ENCODE measurements around the gene PRKG1. TPM values are rescaled to one million over a fixed set of nuclear protein-coding genes. Genes with fewer than 3 reads are reported as not detected.

PRKG1 gene
- polyA plus RNA-seq, 4 donors: 0.45 to 7.4 (median 1.3) TPM

DNA sequence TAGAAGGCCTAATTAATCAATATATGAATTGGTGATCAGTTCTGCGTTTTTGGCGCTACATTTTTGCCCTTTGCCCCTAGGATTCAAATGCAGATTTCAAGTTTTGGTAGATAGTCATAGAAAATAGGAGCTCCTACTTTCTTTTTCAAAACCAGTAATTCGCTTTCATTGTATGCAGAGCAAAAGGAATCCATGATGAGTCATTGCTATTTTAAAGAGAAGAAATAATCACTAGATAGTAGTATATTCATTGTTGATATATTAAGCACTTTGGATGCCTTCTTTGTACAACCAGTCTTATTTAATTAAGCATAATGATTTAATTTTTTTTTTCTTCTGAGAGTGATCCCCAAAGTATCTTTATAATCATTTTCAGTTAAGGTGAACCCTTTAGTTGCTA lies 574.8 kb downstream of the PRKG1 start:
- Histone ChIP-seq H3K4me1 (ENCODE audit: control insufficient read depth in 3 of 3, insufficient read depth in 2 of 3, low read depth in 1 of 3, low read length in 2 of 3) (no peaks in the 10 kb centered on the region), H3K27me3 (ENCODE audit: control insufficient read depth in 3 of 3, insufficient read depth in 3 of 3, low read length in 3 of 3) (no peaks in the 10 kb centered on the region), H3K4me3 (ENCODE audit: low read depth in 1 of 3, low read length in 3 of 3) (no peak overlapping the region), H3K36me3 (ENCODE audit: control insufficient read depth in 3 of 3, insufficient read depth in 2 of 3, low read depth in 1 of 3, low read length in 3 of 3) (no peaks in the 10 kb centered on the region), H3K9me3 (ENCODE audit: control insufficient read depth in 2 of 2, insufficient read depth in 1 of 2, low read depth in 1 of 2, low read length in 1 of 2) (no peaks in the 10 kb centered on the region), H3K27ac (ENCODE audit: low read depth in 1 of 3, low read length in 2 of 3) (no peak overlapping the region)
- FAIRE-seq (no peak), DNase-seq (no peak)
- WGBS, 3 donors: 93 to 95% (median 95%) methylated on average over 3 of the region's 3 CpGs

DNA sequence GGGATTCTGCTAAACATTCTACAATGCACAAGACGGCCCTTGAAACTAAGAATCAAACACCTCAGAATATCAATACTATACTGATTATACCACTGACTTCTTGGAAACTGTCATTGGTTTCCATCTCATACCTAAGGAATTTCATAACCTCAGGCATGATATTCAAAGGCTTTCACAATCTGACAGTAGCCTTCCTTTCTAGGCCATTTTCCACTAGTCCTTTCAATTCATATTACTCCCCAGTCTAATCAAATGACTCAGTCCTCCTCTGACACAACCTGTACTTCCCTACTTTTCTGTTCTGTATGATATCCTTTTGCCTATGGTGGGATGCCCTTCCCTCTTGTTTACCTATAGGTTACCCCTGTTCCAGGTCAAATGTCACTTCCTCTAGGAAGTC lies 576.8 kb downstream of the PRKG1 start:
- Histone ChIP-seq H3K9me3 (ENCODE audit: control insufficient read depth in 2 of 2, insufficient read depth in 1 of 2, low read depth in 1 of 2, low read length in 1 of 2) (no peaks in the 10 kb centered on the region), H3K4me1 (ENCODE audit: control insufficient read depth in 3 of 3, insufficient read depth in 2 of 3, low read depth in 1 of 3, low read length in 2 of 3) (no peaks in the 10 kb centered on the region), H3K36me3 (ENCODE audit: control insufficient read depth in 3 of 3, insufficient read depth in 2 of 3, low read depth in 1 of 3, low read length in 3 of 3) (no peaks in the 10 kb centered on the region), H3K27ac (ENCODE audit: low read depth in 1 of 3, low read length in 2 of 3) (no peak overlapping the region), H3K27me3 (ENCODE audit: control insufficient read depth in 3 of 3, insufficient read depth in 3 of 3, low read length in 3 of 3) (no peaks in the 10 kb centered on the region), H3K4me3 (ENCODE audit: low read depth in 1 of 3, low read length in 3 of 3) (no peak overlapping the region)
- FAIRE-seq (no peak), DNase-seq (no peak)
- 90 to 96% (median 93%) methylated on average over 1 of the region's 1 CpG for WGBS, 3 donors

DNA sequence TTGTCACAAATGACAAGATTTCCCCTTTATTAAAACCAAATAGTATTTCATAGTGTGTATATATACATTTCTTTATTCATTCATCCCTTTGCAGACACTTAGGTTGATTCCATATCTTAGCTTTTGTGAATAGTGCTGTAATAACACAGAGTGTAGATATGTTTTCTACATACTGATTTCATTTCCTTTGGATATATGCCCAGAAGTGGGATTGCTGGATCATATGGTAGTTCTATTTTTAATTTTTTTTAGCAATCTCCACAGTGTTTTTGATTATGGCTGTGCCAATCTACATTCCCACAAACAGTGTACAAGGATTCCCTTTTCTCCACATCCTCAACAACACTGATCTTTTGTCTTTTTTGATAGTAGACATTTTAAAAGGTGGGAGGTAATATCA lies 578.7 kb downstream of the PRKG1 start:
- DNase-seq (no peak), FAIRE-seq (no peak)
- H3K4me1 ChIP-seq (ENCODE audit: control insufficient read depth in 3 of 3, insufficient read depth in 2 of 3, low read depth in 1 of 3, low read length in 2 of 3): no peaks in the 10 kb centered on the region
- H3K27me3 ChIP-seq (ENCODE audit: control insufficient read depth in 3 of 3, insufficient read depth in 3 of 3, low read length in 3 of 3): no peaks in the 10 kb centered on the region
- no peak overlapping the region for H3K4me3 ChIP-seq (ENCODE audit: low read depth in 1 of 3, low read length in 3 of 3)
- H3K36me3 ChIP-seq (ENCODE audit: control insufficient read depth in 3 of 3, insufficient read depth in 2 of 3, low read depth in 1 of 3, low read length in 3 of 3): no peaks in the 10 kb centered on the region
- no peak overlapping the region for H3K27ac ChIP-seq (ENCODE audit: low read depth in 1 of 3, low read length in 2 of 3)
- H3K9me3 ChIP-seq (ENCODE audit: control insufficient read depth in 2 of 2, insufficient read depth in 1 of 2, low read depth in 1 of 2, low read length in 1 of 2): no peaks in the 10 kb centered on the region

DNA sequence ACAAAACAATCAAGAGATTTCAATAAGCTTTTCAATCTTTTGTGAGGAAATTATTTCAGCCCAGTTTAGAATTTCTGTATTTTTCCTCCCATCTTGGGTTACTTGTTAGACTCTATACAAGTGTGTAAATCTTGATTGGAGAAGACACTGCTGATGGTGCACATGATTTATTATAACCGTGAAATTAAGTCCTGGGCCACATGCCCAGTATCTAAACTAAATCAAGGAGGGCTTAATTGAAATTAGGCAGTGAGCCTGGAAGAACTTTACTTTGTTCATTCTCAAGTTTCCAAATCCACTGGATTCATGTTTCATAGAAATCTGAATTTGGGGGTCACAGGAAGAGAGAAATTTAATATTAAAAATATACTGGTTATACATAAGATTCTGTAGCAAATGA lies 580.6 kb downstream of the PRKG1 start:
- H3K4me3 ChIP-seq (ENCODE audit: low read depth in 1 of 3, low read length in 3 of 3): no peak overlapping the region
- no peaks in the 10 kb centered on the region for H3K27me3 ChIP-seq (ENCODE audit: control insufficient read depth in 3 of 3, insufficient read depth in 3 of 3, low read length in 3 of 3)
- H3K36me3 ChIP-seq (ENCODE audit: control insufficient read depth in 3 of 3, insufficient read depth in 2 of 3, low read depth in 1 of 3, low read length in 3 of 3): no peaks in the 10 kb centered on the region
- no peak for FAIRE-seq
- H3K9me3 ChIP-seq (ENCODE audit: control insufficient read depth in 2 of 2, insufficient read depth in 1 of 2, low read depth in 1 of 2, low read length in 1 of 2): no peaks in the 10 kb centered on the region
- H3K27ac ChIP-seq (ENCODE audit: low read depth in 1 of 3, low read length in 2 of 3): no peak overlapping the region
- H3K4me1 ChIP-seq (ENCODE audit: control insufficient read depth in 3 of 3, insufficient read depth in 2 of 3, low read depth in 1 of 3, low read length in 2 of 3): no peaks in the 10 kb centered on the region
- no peak for DNase-seq
- WGBS, 3 donors: 57 to 87% (median 82%) methylated on average over 1 of the region's 1 CpG

DNA sequence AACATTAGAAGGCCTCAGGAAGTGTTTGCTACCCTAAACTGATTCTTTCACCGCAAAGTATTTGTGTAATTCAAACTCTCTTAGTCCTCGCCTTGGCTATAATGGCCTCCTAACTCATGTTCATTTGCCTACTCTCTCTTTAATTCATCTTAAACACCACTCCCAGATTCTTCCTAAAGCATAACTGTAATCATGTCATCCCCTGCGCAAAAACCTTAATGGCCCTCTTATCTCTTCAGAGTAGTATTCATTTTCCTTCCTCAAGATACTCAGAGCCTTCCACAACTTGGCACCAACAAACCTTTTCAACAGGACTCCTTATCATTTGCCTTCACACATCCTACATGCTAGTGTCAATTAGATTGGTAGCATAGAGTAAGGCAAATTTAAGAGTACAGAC lies 582.2 kb downstream of the PRKG1 start:
- H3K36me3 ChIP-seq (ENCODE audit: control insufficient read depth in 3 of 3, insufficient read depth in 2 of 3, low read depth in 1 of 3, low read length in 3 of 3): no peaks in the 10 kb centered on the region
- 86 to 88% (median 86%) methylated on average over 3 of the region's 3 CpGs for WGBS, 3 donors
- no peaks in the 10 kb centered on the region for H3K27me3 ChIP-seq (ENCODE audit: control insufficient read depth in 3 of 3, insufficient read depth in 3 of 3, low read length in 3 of 3)
- DNase-seq: no peak
- no peaks in the 10 kb centered on the region for H3K9me3 ChIP-seq (ENCODE audit: control insufficient read depth in 2 of 2, insufficient read depth in 1 of 2, low read depth in 1 of 2, low read length in 1 of 2)
- H3K4me1 ChIP-seq (ENCODE audit: control insufficient read depth in 3 of 3, insufficient read depth in 2 of 3, low read depth in 1 of 3, low read length in 2 of 3): no peaks in the 10 kb centered on the region
- FAIRE-seq: no peak
- no peak overlapping the region for H3K4me3 ChIP-seq (ENCODE audit: low read depth in 1 of 3, low read length in 3 of 3)
- H3K27ac ChIP-seq (ENCODE audit: low read depth in 1 of 3, low read length in 2 of 3): no peak overlapping the region

DNA sequence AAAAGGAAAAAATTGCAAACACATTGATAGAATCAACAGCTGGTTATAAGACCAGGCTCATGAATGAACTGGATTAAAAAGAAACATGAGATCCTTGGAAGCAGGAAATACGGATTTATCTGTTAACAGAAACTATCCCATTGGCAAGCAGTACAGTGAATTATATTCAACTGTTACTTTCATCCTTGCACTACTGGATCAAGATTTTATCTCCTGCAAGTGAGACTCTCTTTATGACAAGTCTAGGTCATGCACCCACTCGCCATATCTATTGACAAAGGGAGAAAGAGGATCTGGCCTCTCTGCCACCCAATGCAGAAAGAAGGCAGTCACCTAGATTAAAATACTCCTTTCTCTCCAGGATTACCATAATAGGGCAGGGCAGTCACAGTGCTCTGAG lies 583.7 kb downstream of the PRKG1 start:
- no peaks in the 10 kb centered on the region for H3K9me3 ChIP-seq (ENCODE audit: control insufficient read depth in 2 of 2, insufficient read depth in 1 of 2, low read depth in 1 of 2, low read length in 1 of 2)
- no peaks in the 10 kb centered on the region for H3K36me3 ChIP-seq (ENCODE audit: control insufficient read depth in 3 of 3, insufficient read depth in 2 of 3, low read depth in 1 of 3, low read length in 3 of 3)
- no peak overlapping the region for H3K27ac ChIP-seq (ENCODE audit: low read depth in 1 of 3, low read length in 2 of 3)
- DNase-seq: no peak
- no peak overlapping the region for H3K4me3 ChIP-seq (ENCODE audit: low read depth in 1 of 3, low read length in 3 of 3)
- no peak for FAIRE-seq
- H3K27me3 ChIP-seq (ENCODE audit: control insufficient read depth in 3 of 3, insufficient read depth in 3 of 3, low read length in 3 of 3): no peaks in the 10 kb centered on the region
- no peaks in the 10 kb centered on the region for H3K4me1 ChIP-seq (ENCODE audit: control insufficient read depth in 3 of 3, insufficient read depth in 2 of 3, low read depth in 1 of 3, low read length in 2 of 3)
- 62 to 73% (median 66%) methylated on average over 2 of the region's 2 CpGs for WGBS, 3 donors

DNA sequence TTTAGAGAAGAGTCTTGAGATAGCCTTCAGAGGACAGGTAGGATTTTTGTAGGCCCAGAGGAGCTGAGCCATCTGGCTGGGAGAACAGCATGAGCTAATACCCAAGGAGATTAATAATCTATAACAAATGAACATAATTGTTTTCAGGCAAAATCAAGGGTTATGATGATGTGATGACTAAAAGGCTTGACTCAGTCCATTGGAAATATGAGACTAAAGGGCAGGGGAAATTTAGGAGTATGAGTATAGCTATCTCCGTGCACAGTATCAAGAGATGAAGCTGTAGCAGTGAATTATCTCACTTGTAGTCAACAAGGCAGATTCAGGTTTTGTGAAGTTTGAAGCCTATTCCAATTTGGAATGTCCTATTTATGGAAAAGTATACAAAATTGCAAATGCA lies 585.1 kb downstream of the PRKG1 start:
- Histone ChIP-seq H3K27ac (ENCODE audit: low read depth in 1 of 3, low read length in 2 of 3) (no peak overlapping the region), H3K36me3 (ENCODE audit: control insufficient read depth in 3 of 3, insufficient read depth in 2 of 3, low read depth in 1 of 3, low read length in 3 of 3) (no peaks in the 10 kb centered on the region), H3K9me3 (ENCODE audit: control insufficient read depth in 2 of 2, insufficient read depth in 1 of 2, low read depth in 1 of 2, low read length in 1 of 2) (no peaks in the 10 kb centered on the region), H3K4me3 (ENCODE audit: low read depth in 1 of 3, low read length in 3 of 3) (no peak overlapping the region), H3K27me3 (ENCODE audit: control insufficient read depth in 3 of 3, insufficient read depth in 3 of 3, low read length in 3 of 3) (no peaks in the 10 kb centered on the region), H3K4me1 (ENCODE audit: control insufficient read depth in 3 of 3, insufficient read depth in 2 of 3, low read depth in 1 of 3, low read length in 2 of 3) (no peaks in the 10 kb centered on the region)
- WGBS, 3 donors: 91 to 96% (median 91%) methylated on average over 1 of the region's 1 CpG
- no peak for FAIRE-seq
- no peak for DNase-seq

DNA sequence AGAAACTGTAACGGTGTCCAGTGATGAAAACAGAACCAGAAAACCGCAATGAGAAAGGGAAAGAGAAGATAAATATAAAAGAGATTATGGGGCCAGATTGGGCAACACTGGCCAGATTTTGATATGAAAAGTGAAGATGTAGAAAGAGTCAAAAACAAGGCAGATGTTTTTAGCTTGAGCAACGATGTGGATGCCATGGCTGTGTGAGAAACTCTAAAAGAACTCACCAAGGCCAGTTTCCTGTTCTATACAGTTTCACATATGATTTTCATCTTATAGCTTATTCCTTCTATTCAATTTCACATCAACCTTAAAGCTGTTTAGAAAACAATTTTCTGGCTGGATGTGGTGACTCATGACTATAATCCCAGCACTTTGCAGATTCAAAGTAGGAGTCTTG lies 588.8 kb downstream of the PRKG1 start:
- no peak overlapping the region for H3K27ac ChIP-seq (ENCODE audit: low read depth in 1 of 3, low read length in 2 of 3)
- FAIRE-seq: no peak
- no peak overlapping the region for H3K4me3 ChIP-seq (ENCODE audit: low read depth in 1 of 3, low read length in 3 of 3)
- H3K9me3 ChIP-seq (ENCODE audit: control insufficient read depth in 2 of 2, insufficient read depth in 1 of 2, low read depth in 1 of 2, low read length in 1 of 2): no peaks in the 10 kb centered on the region
- no peaks in the 10 kb centered on the region for H3K27me3 ChIP-seq (ENCODE audit: control insufficient read depth in 3 of 3, insufficient read depth in 3 of 3, low read length in 3 of 3)
- no peaks in the 10 kb centered on the region for H3K4me1 ChIP-seq (ENCODE audit: control insufficient read depth in 3 of 3, insufficient read depth in 2 of 3, low read depth in 1 of 3, low read length in 2 of 3)
- no peaks in the 10 kb centered on the region for H3K36me3 ChIP-seq (ENCODE audit: control insufficient read depth in 3 of 3, insufficient read depth in 2 of 3, low read depth in 1 of 3, low read length in 3 of 3)
- 80 to 89% (median 82%) methylated on average over 3 of the region's 3 CpGs for WGBS, 3 donors
- no peak for DNase-seq

DNA sequence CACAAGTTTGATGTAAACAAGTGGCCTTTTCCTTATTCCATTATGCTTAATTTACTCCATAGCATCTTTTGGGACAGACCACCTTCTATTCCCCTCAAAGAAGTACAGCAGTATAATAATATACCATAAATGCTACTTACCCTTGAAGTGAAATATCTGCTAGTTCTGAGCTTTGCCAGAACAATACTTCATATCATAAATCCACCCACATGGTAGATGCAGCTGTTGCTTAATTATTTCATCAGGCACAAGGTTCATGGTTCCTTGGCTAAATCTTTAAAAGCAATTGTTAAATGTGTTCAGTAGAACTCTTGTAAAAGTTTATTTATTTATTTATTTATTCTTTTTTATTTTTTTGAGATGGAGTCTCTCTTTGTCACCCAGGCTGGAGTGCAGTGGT lies 592.2 kb downstream of the PRKG1 start:
- no peak for FAIRE-seq
- H3K27me3 ChIP-seq (ENCODE audit: control insufficient read depth in 3 of 3, insufficient read depth in 3 of 3, low read length in 3 of 3): no peaks in the 10 kb centered on the region
- H3K4me3 ChIP-seq (ENCODE audit: low read depth in 1 of 3, low read length in 3 of 3): no peak overlapping the region
- H3K27ac ChIP-seq (ENCODE audit: low read depth in 1 of 3, low read length in 2 of 3): no peak overlapping the region
- no peaks in the 10 kb centered on the region for H3K9me3 ChIP-seq (ENCODE audit: control insufficient read depth in 2 of 2, insufficient read depth in 1 of 2, low read depth in 1 of 2, low read length in 1 of 2)
- H3K4me1 ChIP-seq (ENCODE audit: control insufficient read depth in 3 of 3, insufficient read depth in 2 of 3, low read depth in 1 of 3, low read length in 2 of 3): no peaks in the 10 kb centered on the region
- H3K36me3 ChIP-seq (ENCODE audit: control insufficient read depth in 3 of 3, insufficient read depth in 2 of 3, low read depth in 1 of 3, low read length in 3 of 3): no peaks in the 10 kb centered on the region
- DNase-seq: no peak
